Measurements from ENCODE around the gene DKK1. TPM values are rescaled to one million over a fixed set of nuclear protein-coding genes. Genes with fewer than 3 reads are reported as not detected.

DKK1 gene
- total and polyA plus RNA-seq, 2 of the 13 experiments (the other 11 are each of a cell fraction or from before 2014, with no cell fraction given), result 123 to 262 TPM

- TF ChIP-seq ZNF672 (CRISPR knock-in tag; IDR thresholded peaks at IDR 0.05) (no peak), ZNF609 (CRISPR knock-in tag; IDR thresholded peaks at IDR 0.05; ENCODE audit: borderline replicate concordance) (peak; percentile 55; the same call in 1 of the 2 replicates), NAIF1 (CRISPR knock-in tag; IDR thresholded peaks at IDR 0.05; ENCODE audit: borderline replicate concordance) (no peak), ZNF441 (CRISPR knock-in tag; IDR thresholded peaks at IDR 0.05; ENCODE audit: borderline replicate concordance) (no peak), HOXA7 (CRISPR knock-in tag; IDR thresholded peaks at IDR 0.05) (no peak), CEBPG (CRISPR knock-in tag; IDR thresholded peaks at IDR 0.05) (peak; percentile 89), SOX13 (IDR thresholded peaks at IDR 0.05) (no peak), SOX13 (CRISPR knock-in tag; conservative IDR thresholded peaks at IDR 0.05 in 1 of 2, IDR thresholded peaks at IDR 0.05 in 1 of 2) (peak in 1 of 2 experiments; percentile 66; a peak in 2 of 4 replicates), KLF13 (CRISPR knock-in tag; IDR thresholded peaks at IDR 0.05) (no peak), ZNF790 (CRISPR knock-in tag; IDR thresholded peaks at IDR 0.05; ENCODE audit: borderline replicate concordance) (no peak), PAXIP1 (CRISPR knock-in tag; conservative IDR thresholded peaks at IDR 0.05) (0 out of 2 replicates have a peak, but pooled peaks have one; percentile 59), ZBTB7A (CRISPR knock-in tag; IDR thresholded peaks at IDR 0.05) (no peak), SMARCC2 (IDR thresholded peaks at IDR 0.05) (no peak), ZGPAT (CRISPR knock-in tag; IDR thresholded peaks at IDR 0.05) (peak; percentile 57; the same call in 1 of the 2 replicates), MATR3 (CRISPR knock-in tag; IDR thresholded peaks at IDR 0.05) (no peak), STAT6 (CRISPR knock-in tag; IDR thresholded peaks at IDR 0.05; ENCODE audit: borderline replicate concordance) (no peak), ZBTB1 (CRISPR knock-in tag; IDR thresholded peaks at IDR 0.05; ENCODE audit: borderline replicate concordance) (no peak), GFI1 (CRISPR knock-in tag; IDR thresholded peaks at IDR 0.05; ENCODE audit: borderline replicate concordance) (0 out of 2 replicates have a peak, but pooled peaks have one; percentile 44)
Measured at GRCh38 chr10:52353960-52354394, 39.9 kb downstream of the DKK1 start (continued).

All from HepG2 (cell line).